Measurements from ENCODE around the gene SPG11.

The SPG11 gene

DNA sequence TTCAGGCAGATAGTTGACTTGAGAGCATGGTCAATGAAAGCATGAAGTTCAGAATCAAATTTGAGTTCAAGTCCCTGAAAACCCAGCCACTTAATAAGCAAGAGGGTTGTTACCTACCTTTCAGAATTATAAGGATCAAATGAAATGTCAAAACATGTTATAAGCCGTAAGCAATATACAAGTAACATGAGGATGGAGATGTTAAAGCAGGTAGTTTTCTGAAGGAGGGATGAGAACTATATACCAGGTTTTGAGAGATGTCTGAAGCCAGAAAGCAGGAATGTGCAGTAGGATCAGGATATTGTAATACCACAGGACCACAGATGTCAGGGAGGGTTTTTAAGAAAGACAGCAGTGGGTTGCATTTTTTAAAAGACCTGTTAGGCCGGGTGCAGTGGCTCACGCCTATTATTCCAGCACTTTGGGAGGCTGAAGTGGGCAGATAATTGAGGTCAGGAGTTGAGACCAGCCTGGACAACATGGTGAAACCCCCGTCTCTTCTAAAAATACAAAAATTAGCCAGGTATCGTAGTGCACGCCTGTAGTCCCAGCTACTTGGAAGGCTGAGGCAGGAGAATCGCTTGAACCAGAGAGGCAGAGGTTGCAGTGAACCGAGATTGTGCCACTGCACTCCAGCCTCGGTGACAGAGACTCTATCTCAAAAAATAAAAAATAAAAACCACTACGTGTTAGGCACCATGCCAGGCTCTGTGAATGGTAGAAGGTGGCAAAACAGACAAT is 133.4 kb downstream of the SPG11 start:
- no peak for DNase-seq (ENCODE audit: low read depth in 2 of 2)

DNA sequence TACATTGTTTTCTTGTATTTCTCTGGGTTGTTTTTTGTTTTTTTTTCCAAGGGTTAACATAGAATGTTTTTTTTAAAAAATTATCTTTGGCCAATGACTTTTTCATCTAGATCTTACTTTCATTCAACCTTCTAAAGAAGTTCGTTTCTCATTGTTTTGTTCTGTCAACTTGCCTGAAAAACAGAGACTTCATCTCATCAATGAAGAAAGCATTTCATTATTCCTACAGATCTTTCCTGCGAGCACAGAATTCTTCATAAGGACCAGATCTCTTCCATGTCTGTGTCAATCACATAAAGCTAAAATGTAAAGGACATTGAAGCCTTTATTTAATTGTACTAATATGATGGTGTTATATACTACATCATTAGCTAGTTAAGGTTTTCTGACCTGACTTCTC is 136.2 kb downstream of the SPG11 start:
- DNase-seq (ENCODE audit: low read depth in 2 of 2), result no peak

DNA sequence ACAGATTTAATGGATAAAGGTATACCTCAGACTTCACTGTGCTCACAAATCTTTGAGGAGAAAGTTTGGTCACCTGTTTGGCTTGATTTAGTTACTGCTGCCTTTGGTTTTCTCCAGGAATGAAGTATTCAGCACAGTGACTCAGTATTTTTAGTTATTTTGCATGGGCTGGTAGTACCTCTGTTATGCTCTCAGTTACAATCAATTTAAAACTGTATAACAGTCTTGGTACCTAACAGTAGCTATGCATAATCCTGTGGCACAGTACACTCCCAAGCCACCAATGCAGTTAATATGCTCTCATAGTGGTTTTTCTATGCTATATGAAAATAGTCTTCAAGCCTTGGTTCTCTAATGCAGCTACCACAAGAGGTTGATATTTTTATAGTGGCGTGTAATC is 138.4 kb downstream of the SPG11 start:
- DNase-seq (ENCODE audit: low read depth in 2 of 2), result no peak

DNA sequence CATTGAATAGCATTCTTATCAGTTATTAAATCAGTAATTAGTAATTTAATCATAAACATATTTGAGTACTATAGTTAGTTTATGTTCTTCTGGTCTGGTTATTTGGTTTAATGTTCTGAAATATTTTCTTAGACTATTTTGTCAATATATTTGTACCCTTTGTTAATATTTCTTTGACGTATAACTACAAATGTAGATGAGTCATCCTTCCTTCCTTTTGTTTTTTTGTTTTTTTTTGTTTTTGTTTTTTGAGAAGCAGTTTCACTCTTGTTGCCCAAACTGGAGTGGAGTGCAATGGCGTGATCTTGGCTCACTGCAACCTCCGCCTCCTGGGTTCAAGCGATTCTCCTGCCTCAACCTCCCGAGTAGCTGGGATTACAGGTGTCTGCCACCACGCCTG is 143.9 kb downstream of the SPG11 start:
- DNase-seq (ENCODE audit: low read depth in 2 of 2), result no peak

DNA sequence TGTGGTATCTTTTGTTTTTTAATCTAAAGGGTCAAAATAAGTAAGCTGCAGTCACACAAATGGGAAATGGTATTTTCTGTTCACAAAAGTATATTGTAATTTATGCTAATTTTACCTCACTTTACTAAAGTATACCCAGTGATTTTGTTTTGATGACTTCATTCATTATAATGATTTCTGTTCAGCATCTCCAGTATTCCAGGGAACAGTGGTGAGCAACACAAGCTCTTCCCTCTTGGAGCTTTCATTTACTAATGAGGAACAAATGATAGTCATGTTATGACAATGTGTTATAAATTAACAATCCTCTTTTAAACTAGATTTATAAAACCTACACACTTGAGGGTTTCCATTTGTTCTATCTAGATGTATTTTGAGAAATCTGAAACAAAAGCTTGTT is 147.0 kb downstream of the SPG11 start:
- no peak for DNase-seq (ENCODE audit: low read depth in 2 of 2)
